HG02840 (cell line): Measurements from ENCODE around the gene ELAVL3.
"Not testable (repeated sequence)": the region's sequence is repeated elsewhere in the genome, so short reads cannot be mapped to it uniquely, and the experiment has no call there.

Experiments
- ATAC-seq: cut with Tn5 transposase; IDR thresholded peaks from one replicate; pipeline ENCODE4 v1.9.1; 2021; ENCODE audit warnings: mild to moderate bottlenecking, moderate library complexity, moderate number of reproducible peaks; ENCODE audit not compliant: unreplicated experiment, low FRiP score

Gene ELAVL3

GRCh38 chr19:11416346-11417052 lies 64.3 kb downstream of the ELAVL3 start:
- ATAC-seq, result no peak

DNA sequence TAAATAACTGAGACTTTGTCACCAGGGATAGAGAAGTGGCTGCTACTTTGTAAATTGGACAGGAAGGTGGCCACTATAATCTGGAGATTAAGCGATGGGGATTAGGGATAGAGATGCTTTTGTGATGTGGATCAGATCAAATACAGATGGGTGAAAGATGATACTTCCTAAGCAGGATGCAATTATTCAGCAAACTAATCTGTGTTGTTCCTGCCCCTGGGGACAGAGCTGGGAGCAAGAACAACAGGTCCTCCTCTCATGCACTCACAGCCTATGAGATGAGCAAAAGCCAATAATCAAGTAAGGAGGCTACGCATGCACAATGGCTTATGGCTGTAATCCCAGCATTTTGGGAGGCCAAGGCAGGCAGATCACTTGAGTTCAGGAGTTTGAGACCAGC lies 66.3 kb downstream of the ELAVL3 start:
- no peak for ATAC-seq

DNA sequence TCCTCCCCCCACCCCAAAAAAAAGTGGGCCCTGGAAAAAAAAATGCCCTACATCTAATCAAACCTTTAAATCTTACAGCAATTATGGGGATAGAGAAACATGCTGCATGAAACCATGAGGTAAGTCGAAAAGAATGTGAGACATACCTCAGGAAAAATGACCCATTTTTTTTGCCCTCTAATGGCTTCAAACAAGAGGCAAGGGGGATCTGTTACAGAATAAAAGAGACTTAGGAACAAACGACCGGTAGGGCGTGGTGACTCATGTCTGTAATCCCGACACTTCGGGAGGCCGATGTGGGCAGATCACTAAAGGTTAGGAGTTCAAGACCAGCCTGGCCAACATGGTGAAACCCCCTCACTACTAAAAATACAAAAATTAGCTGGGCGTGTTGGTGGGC lies 70.2 kb downstream of the ELAVL3 start:
- ATAC-seq, result no peak

DNA sequence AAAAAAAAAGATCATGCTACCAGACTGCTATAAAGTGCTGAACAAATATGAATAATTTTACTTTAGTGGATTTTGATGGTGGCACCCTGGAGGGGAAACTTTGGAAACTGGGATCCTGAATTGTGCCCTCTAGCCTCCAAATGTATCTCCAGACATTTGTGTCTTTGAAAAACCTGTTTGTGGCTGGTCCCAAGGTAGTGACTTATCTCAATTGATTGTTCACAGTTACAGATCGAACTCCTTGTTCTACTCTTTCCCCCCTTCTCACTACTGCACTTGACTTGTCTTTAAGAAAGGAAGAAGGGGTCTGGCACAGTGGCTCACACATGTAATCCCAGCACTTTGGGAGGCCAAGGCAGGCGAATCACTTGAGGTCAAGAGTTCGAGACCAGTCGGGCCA lies 72.3 kb downstream of the ELAVL3 start:
- ATAC-seq, result no peak

DNA sequence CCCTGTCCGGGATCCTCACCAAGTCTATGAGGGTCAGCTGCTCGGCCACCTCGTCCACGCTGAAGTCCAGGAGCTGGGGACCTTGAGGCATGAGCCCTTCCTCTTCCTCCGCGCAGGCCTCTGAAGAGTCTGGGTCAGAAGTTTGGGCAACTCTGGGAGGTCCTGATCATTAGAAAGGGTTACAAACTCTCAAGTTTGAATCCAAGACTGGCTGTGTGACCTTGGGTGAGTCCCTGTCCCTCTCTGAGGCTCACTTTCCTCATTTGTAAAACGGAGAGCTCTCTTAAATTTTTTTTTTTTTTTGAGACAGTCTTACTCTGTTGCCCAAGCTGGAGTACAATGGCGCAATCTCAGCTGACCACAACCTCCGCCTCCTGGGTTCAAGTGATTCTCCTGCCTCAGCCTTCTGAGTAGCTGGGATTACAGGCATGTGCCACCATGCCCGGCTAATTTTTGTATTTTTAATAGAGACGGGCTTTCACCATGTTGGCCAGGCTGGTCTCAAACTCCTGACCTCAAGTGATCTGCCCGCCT lies 74.1 kb downstream of the ELAVL3 start:
- ATAC-seq, result not testable (repeated sequence)

DNA sequence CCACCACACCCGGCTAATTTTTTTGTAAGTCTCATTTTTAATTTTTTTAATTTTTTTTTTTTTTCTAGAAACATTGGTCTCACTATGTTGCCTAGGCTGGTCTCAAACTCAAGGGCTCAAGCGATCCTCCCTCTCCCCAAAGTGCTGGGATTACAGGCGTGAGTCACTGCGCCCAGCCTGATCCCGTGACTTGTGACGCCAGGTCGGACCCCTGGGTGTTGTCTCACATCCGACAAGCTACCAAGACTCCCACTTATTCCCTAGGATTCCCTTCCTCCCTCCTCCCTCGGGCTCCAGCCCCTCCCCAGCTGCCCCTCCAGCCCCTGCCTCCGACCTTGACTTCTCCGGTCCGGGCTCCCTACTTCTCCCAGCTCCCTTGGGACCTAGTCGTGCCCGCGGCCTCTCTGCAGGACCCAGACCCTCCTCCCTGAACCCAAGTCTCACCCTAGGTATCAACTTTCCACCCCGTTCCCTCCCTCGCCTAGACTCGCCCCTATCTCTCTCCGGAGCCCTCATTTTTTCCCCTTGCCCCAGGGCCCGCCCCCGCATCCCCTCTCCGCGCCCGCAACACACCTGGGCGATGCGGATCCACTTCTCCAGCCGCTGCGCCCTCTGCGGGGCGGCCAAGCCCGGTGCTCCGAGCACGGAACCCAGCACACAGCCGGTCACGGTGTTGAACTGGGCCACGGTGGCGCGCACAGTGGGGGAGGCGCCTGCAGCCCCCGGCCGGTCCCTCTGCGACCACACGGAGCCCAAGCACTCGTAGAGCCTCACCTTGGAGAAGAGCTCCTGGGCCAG lies 74.8 kb downstream of the ELAVL3 start:
- ATAC-seq, result no peak

GRCh38 chr19:11404588-11405222 lies 76.1 kb downstream of the ELAVL3 start:
- no peak for ATAC-seq

- ATAC-seq, result no peak
Measured at GRCh38 chr19:11401808-11402543, 78.9 kb downstream of the ELAVL3 start.
